WTC11 (cell line): Measurements from ENCODE around the gene ASF1A. TPM values are rescaled to one million over a fixed set of nuclear protein-coding genes. Genes with fewer than 3 reads are reported as not detected.

Experiments used
- ATAC-seq: fragments of 200-7000 bp; cut with Tn5 transposase; 2 replicates; pipeline ENCODE4 v1.10.0; 2021; ENCODE audit warnings: mild to moderate bottlenecking, moderate library complexity
- CTCF ChIA-PET: fragments of 300-600 bp; sonication (Branson Sonifier 250); formaldehyde crosslinking; loops from one replicate; lab custom pipeline; 2021; ENCODE audit warnings: antibody characterized with exemption; lab: Charles Lee
- POLR2A ChIA-PET: fragments of 350-600 bp; sonication (Branson Sonifier 250); formaldehyde crosslinking; loops from one replicate; lab custom pipeline; 2021; ENCODE audit warnings: antibody characterized with exemption; lab: Charles Lee
- DNase-seq: peaks from one replicate; pipeline ENCODE4 v3.0.0; 2021; ENCODE audit warnings: low spot score
- H3K27ac Mint-ChIP-seq: 2 replicates; pipeline ENCODE4 v1.8.0; 2021; ENCODE audit warnings: mixed read lengths
- H3K27me3 Mint-ChIP-seq: 2 replicates; pipeline ENCODE4 v1.8.0; 2021; ENCODE audit warnings: low read depth, mild to moderate bottlenecking, moderate library complexity, mixed read lengths
- H3K36me3 Mint-ChIP-seq: 2 replicates; pipeline ENCODE4 v1.8.0; 2021; ENCODE audit warnings: mixed read lengths
- H3K4me1 Mint-ChIP-seq: 2 replicates; pipeline ENCODE4 v1.8.0; 2022; ENCODE audit warnings: mixed read lengths
- H3K4me3 Mint-ChIP-seq: 2 replicates; pipeline ENCODE4 v1.8.0; 2021; ENCODE audit warnings: mild to moderate bottlenecking, moderate library complexity, mixed read lengths
- H3K9me3 Mint-ChIP-seq: 2 replicates; pipeline ENCODE4 v1.8.0; 2021; ENCODE audit warnings: mixed read lengths
- AR ChIP-seq: fragments of 250-450 bp; sonication (Bioruptor Pico); IDR thresholded peaks from 2 replicates; pipeline ENCODE4 v1.9.0; 2021; ENCODE audit warnings: mild to moderate bottlenecking
- ATF2 ChIP-seq: sonication (generic); formaldehyde crosslinking; IDR thresholded peaks from 2 replicates; pipeline ENCODE4 v1.8.1; 2022; ENCODE audit warnings: low read depth, missing genetic modification reagents, borderline replicate concordance
- E2F1 ChIP-seq: sonication (generic); formaldehyde crosslinking; IDR thresholded peaks from 2 replicates; pipeline ENCODE4 v1.8.0; 2022; ENCODE audit warnings: mild to moderate bottlenecking, missing genetic modification reagents
- ERG ChIP-seq: fragments of 250-450 bp; sonication (Bioruptor Pico); IDR thresholded peaks from 2 replicates; pipeline ENCODE4 v1.8.0; 2021; ENCODE audit warnings: mild to moderate bottlenecking
- GABPB1 ChIP-seq: sonication (generic); formaldehyde crosslinking; IDR thresholded peaks from 2 replicates; pipeline ENCODE4 v1.8.1; 2023; ENCODE audit warnings: mild to moderate bottlenecking, missing genetic modification reagents
- IRF2 ChIP-seq: sonication (generic); formaldehyde crosslinking; IDR thresholded peaks from 2 replicates; pipeline ENCODE4 v1.8.0; 2022; ENCODE audit warnings: low read depth, missing genetic modification reagents, borderline replicate concordance
- MLX ChIP-seq: sonication (generic); formaldehyde crosslinking; IDR thresholded peaks from 2 replicates; pipeline ENCODE4 v1.8.1; 2023; ENCODE audit warnings: mild to moderate bottlenecking, missing genetic modification reagents, moderate library complexity
- MXD4 ChIP-seq: fragments of 250-450 bp; sonication (Bioruptor Pico); IDR thresholded peaks from 2 replicates; pipeline ENCODE4 v1.8.0; 2021; ENCODE audit warnings: mild to moderate bottlenecking, moderate library complexity, borderline replicate concordance
- MYBL2 ChIP-seq: sonication (generic); formaldehyde crosslinking; IDR thresholded peaks from 2 replicates; pipeline ENCODE4 v1.8.1; 2023; ENCODE audit warnings: mild to moderate bottlenecking, moderate library complexity, missing genetic modification reagents
- NR1H2 ChIP-seq: sonication (generic); formaldehyde crosslinking; IDR thresholded peaks from 2 replicates; pipeline ENCODE4 v1.9.0; 2021; ENCODE audit warnings: mild to moderate bottlenecking, moderate library complexity, missing genetic modification reagents
- PRDM15 ChIP-seq: sonication (generic); formaldehyde crosslinking; IDR thresholded peaks from 2 replicates; pipeline ENCODE4 v1.8.0; 2022; ENCODE audit warnings: missing genetic modification reagents
- RORB ChIP-seq: fragments of 250-450 bp; sonication (Bioruptor Pico); IDR thresholded peaks from 2 replicates; pipeline ENCODE4 v1.9.0; 2021; ENCODE audit warnings: mild to moderate bottlenecking
- ZBTB21 ChIP-seq: sonication (generic); formaldehyde crosslinking; IDR thresholded peaks from 2 replicates; pipeline ENCODE4 v1.8.1; 2023; ENCODE audit warnings: mild to moderate bottlenecking, missing genetic modification reagents, borderline replicate concordance
- ZNF121 ChIP-seq: sonication (generic); formaldehyde crosslinking; IDR thresholded peaks from 2 replicates; pipeline ENCODE4 v1.8.0; 2023; ENCODE audit warnings: missing genetic modification reagents
- ZNF138 ChIP-seq: sonication (generic); formaldehyde crosslinking; conservative IDR thresholded peaks from 2 replicates; pipeline ENCODE4 v1.8.1; 2022; ENCODE audit warnings: mild to moderate bottlenecking, moderate library complexity, missing genetic modification reagents
- ZNF671 ChIP-seq: fragments of 250-450 bp; sonication (Bioruptor Pico); IDR thresholded peaks from 2 replicates; pipeline ENCODE4 v1.8.0; 2021; ENCODE audit warnings: mild to moderate bottlenecking
- total RNA-seq: library from RNA; stranded (reverse); gene quantifications from 3 replicates; pipeline ENCODE4 v1.2.3, GENCODE V29; 2021

ASF1A gene
- total RNA-seq, 1 experiment from 2014 or later = 36.7 TPM

- Mint-ChIP-seq H3K4me1 (peaks cover 7% of the 10 kb centered on the region; the same call in 1 of the 2 replicates), H3K4me3 (no peak overlapping the region), H3K36me3 (no peaks in the 10 kb centered on the region), H3K27me3 (no peaks in the 10 kb centered on the region), H3K9me3 (no peaks in the 10 kb centered on the region), H3K27ac (no peak overlapping the region)
- DNase-seq (no peak), ATAC-seq (no peak)
- ChIA-PET POLR2A (no interaction called here), CTCF (no interaction called here)
- TF ChIP-seq RORB (CRISPR knock-in tag) (no peak), ZBTB21 (CRISPR knock-in tag) (no peak), IRF2 (no peak), ZNF121 (peak; percentile 33; the same call in 1 of the 2 replicates), AR (CRISPR knock-in tag) (no peak), ZNF138 (CRISPR knock-in tag) (no peak)
- TF ChIP-seq, all 79 proteins: peak for 1
Measured at GRCh38 chr6:118853408-118853807, 40.5 kb upstream of the ASF1A start.

- no peak overlapping the region for H3K4me3 Mint-ChIP-seq
- H3K36me3 Mint-ChIP-seq = no peaks in the 10 kb centered on the region
- H3K27me3 Mint-ChIP-seq = no peaks in the 10 kb centered on the region
- ChIA-PET CTCF (interaction anchor here (0.6 kb wide), 1 partner anchor 72 kb away, joined by 3 read pairs; no protein-coding TSS in a partner anchor), POLR2A (no interaction called here)
- H3K4me1 Mint-ChIP-seq = peaks cover 17% of the 10 kb centered on the region
- no peak for DNase-seq
- no peak overlapping the region for H3K27ac Mint-ChIP-seq
- no peaks in the 10 kb centered on the region for H3K9me3 Mint-ChIP-seq
- no peak for ATAC-seq
- TF ChIP-seq ZNF121 (no peak), MXD4 (no peak), ZNF671 (no peak), MYBL2 (CRISPR knock-in tag) (no peak), NR1H2 (CRISPR knock-in tag) (no peak), ATF2 (no peak), ERG (CRISPR knock-in tag) (no peak), RORB (CRISPR knock-in tag) (no peak), E2F1 (CRISPR knock-in tag) (no peak), PRDM15 (CRISPR knock-in tag) (no peak), MLX (CRISPR knock-in tag) (no peak), GABPB1 (CRISPR knock-in tag) (no peak)
Measured at GRCh38 chr6:118856301-118856700, 37.7 kb upstream of the ASF1A start.
